ENCODE measurements around the gene EFNA4.

The EFNA4 gene

DNA sequence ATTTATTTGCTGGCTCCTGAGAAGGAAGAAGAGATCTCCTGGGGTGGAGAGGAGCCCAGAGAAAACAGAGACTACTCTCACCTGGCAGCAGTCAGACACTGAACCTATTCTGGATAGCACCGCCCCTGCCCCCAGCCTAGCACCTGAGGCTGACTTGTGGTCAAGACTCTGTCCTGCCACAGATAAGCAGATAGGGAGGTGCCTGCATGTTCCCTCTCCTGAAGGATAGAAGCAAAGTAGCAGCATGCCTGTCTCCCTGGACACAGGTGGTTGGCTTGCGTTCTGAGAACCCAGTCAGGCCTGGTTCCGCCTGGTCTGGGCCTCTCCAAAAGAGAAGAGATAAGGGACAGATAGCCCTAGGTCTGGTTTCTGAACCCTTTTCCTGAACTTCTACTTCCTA lies 13.8 kb downstream of the EFNA4 start:
- no CpG with 5 or more reads among the region's 3 CpGs for WGBS (ENCODE audit: extremely low coverage, insufficient coverage, low lambda C conversion rate)
- H4K5ac ChIP-seq (ENCODE audit: low read length): no peak overlapping the region
- H2AK5ac ChIP-seq (ENCODE audit: low read length): no peak overlapping the region
- H3K27me3 ChIP-seq (ENCODE audit: insufficient read depth, low read length, poor library complexity): peaks cover 27% of the 10 kb centered on the region
- H3K79me1 ChIP-seq (ENCODE audit: low read length): no peaks in the 10 kb centered on the region
- DNase-seq: no peak
- no peak overlapping the region for H3K18ac ChIP-seq (ENCODE audit: low read length)
- H2BK5ac ChIP-seq (ENCODE audit: low read length): no peak overlapping the region
- no peak overlapping the region for H3K4ac ChIP-seq (ENCODE audit: low read depth, low read length)
- H3K79me2 ChIP-seq (ENCODE audit: control insufficient read depth, insufficient read depth, low read length): no peaks in the 10 kb centered on the region
- no peak overlapping the region for H3K4me3 ChIP-seq (ENCODE audit: low read length)
- H3K56ac ChIP-seq (ENCODE audit: low read length): no peak overlapping the region
- no peak overlapping the region for H2BK15ac ChIP-seq (replicated peaks; ENCODE audit: low read depth)
- H3K4me2 ChIP-seq (ENCODE audit: low read length): no peak overlapping the region
- no peak overlapping the region for H3K27ac ChIP-seq (ENCODE audit: low read depth, low read length)
- no peak overlapping the region for H3K9ac ChIP-seq (ENCODE audit: low read length)
- H3K36me3 ChIP-seq (ENCODE audit: control insufficient read depth, insufficient read depth, low read length): no peaks in the 10 kb centered on the region
- H3K23ac ChIP-seq (ENCODE audit: low read length): no peak overlapping the region
- H3K4me1 ChIP-seq (ENCODE audit: control insufficient read depth, low read depth, low read length): no peaks in the 10 kb centered on the region
- H2BK120ac ChIP-seq (ENCODE audit: low read depth, low read length): no peak overlapping the region
- H4K8ac ChIP-seq (ENCODE audit: low read depth, low read length): no peak overlapping the region

DNA sequence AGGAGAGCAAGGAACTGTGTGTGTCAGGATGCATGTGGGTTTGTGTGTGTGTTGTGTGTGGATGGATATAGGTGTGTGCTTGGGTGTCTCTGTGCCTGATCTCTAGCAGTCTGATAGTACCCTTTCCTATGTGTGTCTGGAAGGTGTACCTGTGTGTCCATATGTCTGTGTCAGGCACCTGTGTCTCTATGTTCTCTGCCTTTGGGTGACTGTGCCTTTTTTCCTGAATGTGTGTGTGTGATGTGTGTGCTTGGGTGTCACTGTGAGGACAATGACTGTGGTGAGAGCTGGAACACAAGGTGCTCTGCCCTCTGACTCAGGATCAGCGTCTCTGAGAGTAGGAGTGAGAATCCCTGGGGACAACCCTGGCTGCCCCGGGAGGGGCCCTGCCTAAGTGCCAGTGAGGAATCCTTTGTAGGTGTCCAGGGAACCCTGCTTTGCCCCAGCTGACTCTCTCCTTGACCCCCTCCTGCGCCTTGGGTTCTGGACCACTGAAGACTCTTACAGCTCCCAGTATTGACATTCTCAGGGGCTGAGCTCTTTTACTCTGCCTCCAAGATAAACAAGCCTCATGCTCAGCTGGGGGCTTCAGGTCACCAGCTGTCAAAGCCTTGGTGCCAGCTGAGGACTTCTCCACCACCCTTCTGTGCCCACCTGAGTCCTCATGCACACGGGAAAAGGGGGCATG lies 14.4 kb downstream of the EFNA4 start:
- whole genome bisulfite sequencing (ENCODE audit: extremely low coverage, insufficient coverage, low lambda C conversion rate): no CpG with 5 or more reads among the region's 4 CpGs
- H3K4ac ChIP-seq (ENCODE audit: low read depth, low read length): no peak overlapping the region
- no peak overlapping the region for H3K4me3 ChIP-seq (ENCODE audit: low read length)
- peak overlapping the region; percentile 16 for H3K9ac ChIP-seq (ENCODE audit: low read length)
- no peak overlapping the region for H2BK5ac ChIP-seq (ENCODE audit: low read length)
- no peak overlapping the region for H2AK5ac ChIP-seq (ENCODE audit: low read length)
- no peak for DNase-seq
- H3K36me3 ChIP-seq (ENCODE audit: control insufficient read depth, insufficient read depth, low read length): no peaks in the 10 kb centered on the region
- no peak overlapping the region for H4K5ac ChIP-seq (ENCODE audit: low read length)
- H3K4me1 ChIP-seq (ENCODE audit: control insufficient read depth, low read depth, low read length): no peaks in the 10 kb centered on the region
- H2BK120ac ChIP-seq (ENCODE audit: low read depth, low read length): no peak overlapping the region
- H3K18ac ChIP-seq (ENCODE audit: low read length): no peak overlapping the region
- H3K23ac ChIP-seq (ENCODE audit: low read length): no peak overlapping the region
- H3K79me1 ChIP-seq (ENCODE audit: low read length): no peaks in the 10 kb centered on the region
- H3K79me2 ChIP-seq (ENCODE audit: control insufficient read depth, insufficient read depth, low read length): no peaks in the 10 kb centered on the region
- H3K27ac ChIP-seq (ENCODE audit: low read depth, low read length): no peak overlapping the region
- no peak overlapping the region for H2BK15ac ChIP-seq (replicated peaks; ENCODE audit: low read depth)
- peak overlapping the region; percentile 2 for H3K56ac ChIP-seq (ENCODE audit: low read length)
- peaks cover 33% of the 10 kb centered on the region for H3K27me3 ChIP-seq (ENCODE audit: insufficient read depth, low read length, poor library complexity)
- H3K4me2 ChIP-seq (ENCODE audit: low read length): peak overlapping the region; percentile 27
- no peak overlapping the region for H4K8ac ChIP-seq (ENCODE audit: low read depth, low read length)

DNA sequence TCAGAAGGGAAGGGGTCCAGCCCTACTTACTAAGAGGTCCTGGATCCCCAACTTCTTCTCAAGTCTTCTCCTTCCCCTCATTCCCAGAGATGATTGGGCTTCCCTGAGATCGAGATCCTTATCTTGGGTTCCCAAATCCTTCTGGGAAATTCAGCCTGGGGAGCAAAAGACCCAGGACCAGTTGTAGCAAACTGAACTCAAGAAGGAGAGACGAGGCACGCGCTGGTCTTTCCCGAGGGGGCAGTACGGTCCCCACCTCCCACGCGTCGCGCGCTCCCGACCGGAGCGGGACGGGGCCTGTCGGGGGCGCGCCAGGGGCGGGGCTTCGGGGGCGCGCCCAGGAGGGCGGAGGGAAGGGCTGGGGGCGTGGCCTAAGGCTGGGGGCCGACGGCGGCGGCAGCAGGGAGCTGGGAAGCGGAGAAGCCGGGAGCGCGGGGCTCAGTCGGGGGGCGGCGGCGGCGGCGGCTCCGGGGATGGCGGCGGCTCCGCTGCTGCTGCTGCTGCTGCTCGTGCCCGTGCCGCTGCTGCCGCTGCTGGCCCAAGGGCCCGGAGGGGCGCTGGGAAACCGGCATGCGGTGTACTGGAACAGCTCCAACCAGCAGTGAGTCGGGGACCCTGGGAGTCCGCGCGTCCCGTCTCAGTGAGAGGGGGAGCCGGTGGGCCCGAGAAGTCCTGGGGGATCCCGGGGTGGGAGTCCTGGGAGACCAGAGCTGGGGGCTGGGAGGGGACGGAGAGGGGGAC lies 15.1 kb downstream of the EFNA4 start, which contains the start of gene EFNA3:
Gene EFNA3, plus strand, starts transcription at position 369 of the 741 bp plus-strand sequence. Its CDS starts 105 bp downstream, at position 474.
- Histone ChIP-seq H3K27ac (ENCODE audit: low read depth, low read length) (no peak within 1 kb of the TSS), H2BK15ac (replicated peaks; ENCODE audit: low read depth) (no peak within 1 kb of the TSS), H3K27me3 (ENCODE audit: insufficient read depth, low read length, poor library complexity) (peaks cover 38% of the 10 kb centered on the region), H2BK120ac (ENCODE audit: low read depth, low read length) (no peak within 1 kb of the TSS), H3K4ac (ENCODE audit: low read depth, low read length) (no peak within 1 kb of the TSS), H2BK5ac (ENCODE audit: low read length) (no peak within 1 kb of the TSS), H3K4me3 (ENCODE audit: low read length) (no peak within 1 kb of the TSS), H2AK5ac (ENCODE audit: low read length) (no peak within 1 kb of the TSS), H3K79me2 (ENCODE audit: control insufficient read depth, insufficient read depth, low read length) (no peaks in the 10 kb centered on the region), H3K23ac (ENCODE audit: low read length) (peak within 1 kb of the TSS; percentile 89), H3K9ac (ENCODE audit: low read length) (peak within 1 kb of the TSS; percentile 44), H3K36me3 (ENCODE audit: control insufficient read depth, insufficient read depth, low read length) (no peaks in the 10 kb centered on the region), H3K18ac (ENCODE audit: low read length) (no peak within 1 kb of the TSS), H4K8ac (ENCODE audit: low read depth, low read length) (no peak within 1 kb of the TSS), H3K4me1 (ENCODE audit: control insufficient read depth, low read depth, low read length) (no peaks in the 10 kb centered on the region), H3K79me1 (ENCODE audit: low read length) (no peaks in the 10 kb centered on the region), H4K5ac (ENCODE audit: low read length) (no peak within 1 kb of the TSS), H3K4me2 (ENCODE audit: low read length) (peak within 1 kb of the TSS; percentile 36), H3K56ac (ENCODE audit: low read length) (peak within 1 kb of the TSS; percentile 73)
- no CpG with 5 or more reads among the region's 59 CpGs for WGBS (ENCODE audit: extremely low coverage, insufficient coverage, low lambda C conversion rate)
- no peak for DNase-seq

DNA sequence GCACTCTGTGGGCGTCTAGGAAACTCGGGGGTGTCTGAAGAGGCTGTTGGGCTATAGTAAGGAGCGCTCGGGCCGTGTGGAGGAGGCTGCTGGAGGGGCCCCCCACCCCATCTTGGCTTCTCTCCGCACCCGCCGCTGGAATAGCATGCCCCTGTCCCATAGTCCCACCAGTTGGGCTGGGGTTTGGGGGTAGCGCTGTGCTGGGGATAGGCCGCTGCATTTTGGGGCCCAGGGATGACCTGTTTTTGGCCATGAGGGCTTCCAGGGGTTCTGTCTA lies 15.6 kb downstream of the EFNA4 start:
- H4K5ac ChIP-seq (ENCODE audit: low read length): no peak overlapping the region
- no peak overlapping the region for H4K8ac ChIP-seq (ENCODE audit: low read depth, low read length)
- H3K4me3 ChIP-seq (ENCODE audit: low read length): no peak overlapping the region
- H3K9ac ChIP-seq (ENCODE audit: low read length): peak overlapping the region; percentile 34
- H3K36me3 ChIP-seq (ENCODE audit: control insufficient read depth, insufficient read depth, low read length): no peaks in the 10 kb centered on the region
- H3K56ac ChIP-seq (ENCODE audit: low read length): peak overlapping the region; percentile 73
- no peak overlapping the region for H2BK15ac ChIP-seq (replicated peaks; ENCODE audit: low read depth)
- H3K4me2 ChIP-seq (ENCODE audit: low read length): peak overlapping the region; percentile 36
- DNase-seq: no peak
- no peak overlapping the region for H3K18ac ChIP-seq (ENCODE audit: low read length)
- H3K4me1 ChIP-seq (ENCODE audit: control insufficient read depth, low read depth, low read length): no peaks in the 10 kb centered on the region
- peaks cover 41% of the 10 kb centered on the region for H3K27me3 ChIP-seq (ENCODE audit: insufficient read depth, low read length, poor library complexity)
- H2BK120ac ChIP-seq (ENCODE audit: low read depth, low read length): no peak overlapping the region
- H3K23ac ChIP-seq (ENCODE audit: low read length): peak overlapping the region; percentile 89
- H3K79me1 ChIP-seq (ENCODE audit: low read length): no peaks in the 10 kb centered on the region
- H3K27ac ChIP-seq (ENCODE audit: low read depth, low read length): no peak overlapping the region
- WGBS (ENCODE audit: extremely low coverage, insufficient coverage, low lambda C conversion rate): no CpG with 5 or more reads among the region's 10 CpGs
- no peaks in the 10 kb centered on the region for H3K79me2 ChIP-seq (ENCODE audit: control insufficient read depth, insufficient read depth, low read length)
- no peak overlapping the region for H3K4ac ChIP-seq (ENCODE audit: low read depth, low read length)
- no peak overlapping the region for H2BK5ac ChIP-seq (ENCODE audit: low read length)
- no peak overlapping the region for H2AK5ac ChIP-seq (ENCODE audit: low read length)

DNA sequence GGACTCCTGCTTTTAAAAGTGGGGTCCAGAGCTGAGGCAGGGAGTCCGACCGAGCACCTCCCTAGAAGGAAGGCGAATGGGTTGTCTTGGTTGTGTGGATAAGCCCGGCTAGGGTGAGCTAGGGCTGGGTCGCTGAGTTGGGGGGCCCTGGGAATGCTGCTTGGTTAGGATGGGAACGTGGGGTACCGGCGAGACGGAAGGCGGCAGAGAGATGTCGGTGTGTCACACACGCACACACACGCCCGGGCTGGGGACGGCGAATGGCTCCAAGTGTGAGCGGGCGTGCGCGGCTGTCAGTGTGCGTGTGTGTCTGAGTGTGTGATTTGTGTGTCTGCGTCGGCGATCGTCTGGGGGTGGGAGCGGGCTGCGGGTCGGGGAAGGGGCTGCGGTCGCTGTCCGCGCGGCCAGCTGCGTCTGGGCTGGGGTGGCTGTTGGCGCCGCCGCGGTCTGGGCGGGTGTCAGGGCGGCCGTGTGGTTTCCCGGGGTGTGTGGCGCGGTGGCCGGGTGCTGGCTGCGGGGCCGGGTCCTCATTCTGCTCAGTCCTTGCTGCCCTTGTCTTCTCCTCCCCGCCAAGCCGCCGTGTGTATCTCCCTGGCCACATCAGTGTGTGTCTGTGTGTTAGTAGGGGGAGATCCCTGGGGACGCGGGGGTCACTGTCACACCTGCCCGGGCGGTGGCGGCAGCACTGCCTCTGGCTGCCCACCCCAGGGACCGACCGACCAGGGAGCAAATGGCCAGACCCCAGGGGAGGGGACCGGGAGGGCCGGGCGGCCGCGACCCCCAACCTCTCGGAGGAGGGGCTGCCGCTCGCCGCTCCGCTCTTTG lies 16.2 kb downstream of the EFNA4 start:
- Histone ChIP-seq H3K23ac (ENCODE audit: low read length) (peak overlapping the region; percentile 89), H3K9ac (ENCODE audit: low read length) (peak overlapping the region; percentile 44), H4K5ac (ENCODE audit: low read length) (no peak overlapping the region), H3K27me3 (ENCODE audit: insufficient read depth, low read length, poor library complexity) (peaks cover 41% of the 10 kb centered on the region), H3K79me1 (ENCODE audit: low read length) (no peaks in the 10 kb centered on the region), H3K4me1 (ENCODE audit: control insufficient read depth, low read depth, low read length) (no peaks in the 10 kb centered on the region), H3K18ac (ENCODE audit: low read length) (no peak overlapping the region), H3K4ac (ENCODE audit: low read depth, low read length) (no peak overlapping the region), H4K8ac (ENCODE audit: low read depth, low read length) (no peak overlapping the region), H2BK15ac (replicated peaks; ENCODE audit: low read depth) (no peak overlapping the region), H3K4me3 (ENCODE audit: low read length) (no peak overlapping the region), H3K27ac (ENCODE audit: low read depth, low read length) (no peak overlapping the region), H2AK5ac (ENCODE audit: low read length) (no peak overlapping the region), H3K79me2 (ENCODE audit: control insufficient read depth, insufficient read depth, low read length) (no peaks in the 10 kb centered on the region), H2BK5ac (ENCODE audit: low read length) (no peak overlapping the region), H3K4me2 (ENCODE audit: low read length) (peak overlapping the region; percentile 36), H2BK120ac (ENCODE audit: low read depth, low read length) (no peak overlapping the region), H3K56ac (ENCODE audit: low read length) (peak overlapping the region; percentile 73), H3K36me3 (ENCODE audit: control insufficient read depth, insufficient read depth, low read length) (no peaks in the 10 kb centered on the region)
- WGBS (ENCODE audit: extremely low coverage, insufficient coverage, low lambda C conversion rate): no CpG with 5 or more reads among the region's 67 CpGs
- no peak for DNase-seq

Data from mesendoderm (in vitro differentiated cells).